Measurements from ENCODE around the gene SUCLG2. TPM values are rescaled to one million over a fixed set of nuclear protein-coding genes. Genes with fewer than 3 reads are reported as not detected.

The SUCLG2 gene
- polyA plus RNA-seq, 1 donor (not counting 4 experiments of a cell fraction or from before 2014, with no cell fraction given), result 26.7 TPM

DNA sequence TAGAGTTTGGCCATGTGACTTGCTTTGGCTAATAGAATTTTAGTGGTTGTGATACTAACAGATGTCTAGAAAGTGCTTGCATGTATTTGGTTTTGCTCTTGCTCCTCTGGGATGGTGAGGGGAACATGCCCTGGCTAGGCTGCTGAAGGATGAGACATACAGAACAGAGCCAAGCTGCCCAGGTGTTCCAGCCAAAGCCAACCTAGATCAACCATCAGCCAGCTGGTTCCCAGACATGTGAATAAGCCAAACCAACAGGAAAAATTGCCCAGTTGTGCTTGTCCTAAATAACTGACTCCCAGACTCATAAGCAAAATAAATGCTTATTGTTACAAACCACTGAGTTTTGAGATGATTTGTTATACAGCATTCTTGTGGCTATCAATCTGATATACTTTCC is 292.6 kb downstream of the SUCLG2 start:
- no peaks in the 10 kb centered on the region for H4K20me1 ChIP-seq (ENCODE audit: control insufficient read depth, extremely low read depth, insufficient read depth, low read length)
- no peak for TF ChIP-seq EZH2 (IDR thresholded peaks at IDR 0.05; ENCODE audit: low read length)
- TF ChIP-seq, protein P1, sequence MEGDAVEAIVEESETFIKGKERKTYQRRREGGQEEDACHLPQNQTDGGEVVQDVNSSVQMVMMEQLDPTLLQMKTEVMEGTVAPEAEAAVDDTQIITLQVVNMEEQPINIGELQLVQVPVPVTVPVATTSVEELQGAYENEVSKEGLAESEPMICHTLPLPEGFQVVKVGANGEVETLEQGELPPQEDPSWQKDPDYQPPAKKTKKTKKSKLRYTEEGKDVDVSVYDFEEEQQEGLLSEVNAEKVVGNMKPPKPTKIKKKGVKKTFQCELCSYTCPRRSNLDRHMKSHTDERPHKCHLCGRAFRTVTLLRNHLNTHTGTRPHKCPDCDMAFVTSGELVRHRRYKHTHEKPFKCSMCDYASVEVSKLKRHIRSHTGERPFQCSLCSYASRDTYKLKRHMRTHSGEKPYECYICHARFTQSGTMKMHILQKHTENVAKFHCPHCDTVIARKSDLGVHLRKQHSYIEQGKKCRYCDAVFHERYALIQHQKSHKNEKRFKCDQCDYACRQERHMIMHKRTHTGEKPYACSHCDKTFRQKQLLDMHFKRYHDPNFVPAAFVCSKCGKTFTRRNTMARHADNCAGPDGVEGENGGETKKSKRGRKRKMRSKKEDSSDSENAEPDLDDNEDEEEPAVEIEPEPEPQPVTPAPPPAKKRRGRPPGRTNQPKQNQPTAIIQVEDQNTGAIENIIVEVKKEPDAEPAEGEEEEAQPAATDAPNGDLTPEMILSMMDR (optimal IDR thresholded peaks at IDR 0.05 in 1 of 3, IDR thresholded peaks at IDR 0.05 in 1 of 3, conservative IDR thresholded peaks at IDR 0.05 in 1 of 3; ENCODE audit: extremely low read depth in 1 of 3, insufficient read depth in 2 of 3, low read length in 3 of 3), result no peak
- no peak overlapping the region for H3K4me2 ChIP-seq (ENCODE audit: control insufficient read depth, extremely low read depth, insufficient read depth, low read depth, low read length)
- no peak overlapping the region for H3K4me3 ChIP-seq (ENCODE audit: control insufficient read depth in 2 of 3, extremely low read depth in 1 of 3, insufficient read depth in 2 of 3, low read depth in 1 of 3, low read length in 3 of 3)
- no peak for FAIRE-seq
- no peaks in the 10 kb centered on the region for H3K79me2 ChIP-seq (ENCODE audit: control insufficient read depth, insufficient read depth, low read length)
- H3K9me1 ChIP-seq (ENCODE audit: control insufficient read depth, extremely low read depth, insufficient read depth, low read length), result no peaks in the 10 kb centered on the region
- no peaks in the 10 kb centered on the region for H3K27me3 ChIP-seq (ENCODE audit: control insufficient read depth, extremely low read depth, insufficient read depth, low read length)
- DNase-seq (ENCODE audit: low read depth, low spot score), result no peak
- H3K9me3 ChIP-seq (ENCODE audit: control insufficient read depth, low read depth, low read length), result no peaks in the 10 kb centered on the region
- peaks cover 4% of the 10 kb centered on the region for H3K4me1 ChIP-seq (ENCODE audit: control insufficient read depth, extremely low read depth, insufficient read depth, low read length)
- dilution Hi-C loops (cut with MboI; ENCODE audit: extremely low pct_ligation_motif_present, low sequenced_read_pairs), result no loop called here
- H3K36me3 ChIP-seq (ENCODE audit: control insufficient read depth in 2 of 2, extremely low read depth in 1 of 2, insufficient read depth in 2 of 2, low read length in 2 of 2), result no peaks in the 10 kb centered on the region
- no peak overlapping the region for H3K27ac ChIP-seq (ENCODE audit: control insufficient read depth, insufficient read depth, low read length)
- H3K9ac ChIP-seq (ENCODE audit: control insufficient read depth, extremely low read depth, insufficient read depth, low read length), result no peak overlapping the region
- no peak overlapping the region for H2AFZ ChIP-seq (ENCODE audit: control insufficient read depth, low read length)

DNA sequence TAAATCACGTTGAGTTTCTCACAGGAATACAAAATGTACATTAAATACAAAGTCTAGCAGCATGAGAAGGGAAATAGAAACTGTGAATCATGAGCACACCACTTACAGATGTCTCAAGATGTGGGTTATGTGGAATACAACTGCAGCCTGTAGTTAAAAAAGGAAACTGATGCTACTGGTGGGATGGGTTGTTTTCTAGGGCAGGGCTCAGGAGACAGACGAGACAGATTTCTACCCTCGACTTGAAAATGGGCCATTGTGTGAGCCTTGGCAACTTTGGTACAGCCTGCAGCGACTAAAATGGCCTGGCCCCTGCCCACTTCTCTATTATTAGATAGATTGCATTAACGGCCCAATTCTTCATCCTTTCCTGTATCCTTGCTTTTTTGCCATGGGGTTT is 293.1 kb downstream of the SUCLG2 start:
- Histone ChIP-seq H3K27ac (ENCODE audit: control insufficient read depth, insufficient read depth, low read length) (no peak overlapping the region), H3K27me3 (ENCODE audit: control insufficient read depth, extremely low read depth, insufficient read depth, low read length) (no peaks in the 10 kb centered on the region), H3K9ac (ENCODE audit: control insufficient read depth, extremely low read depth, insufficient read depth, low read length) (no peak overlapping the region), H3K4me2 (ENCODE audit: control insufficient read depth, extremely low read depth, insufficient read depth, low read depth, low read length) (no peak overlapping the region), H3K9me1 (ENCODE audit: control insufficient read depth, extremely low read depth, insufficient read depth, low read length) (no peaks in the 10 kb centered on the region), H4K20me1 (ENCODE audit: control insufficient read depth, extremely low read depth, insufficient read depth, low read length) (no peaks in the 10 kb centered on the region), H3K9me3 (ENCODE audit: control insufficient read depth, low read depth, low read length) (no peaks in the 10 kb centered on the region), H3K79me2 (ENCODE audit: control insufficient read depth, insufficient read depth, low read length) (no peaks in the 10 kb centered on the region), H3K4me1 (ENCODE audit: control insufficient read depth, extremely low read depth, insufficient read depth, low read length) (peaks cover 4% of the 10 kb centered on the region), H3K36me3 (ENCODE audit: control insufficient read depth in 2 of 2, extremely low read depth in 1 of 2, insufficient read depth in 2 of 2, low read length in 2 of 2) (no peaks in the 10 kb centered on the region), H3K4me3 (ENCODE audit: control insufficient read depth in 2 of 3, extremely low read depth in 1 of 3, insufficient read depth in 2 of 3, low read depth in 1 of 3, low read length in 3 of 3) (no peak overlapping the region), H2AFZ (ENCODE audit: control insufficient read depth, low read length) (no peak overlapping the region)
- dilution Hi-C loops (cut with MboI; ENCODE audit: extremely low pct_ligation_motif_present, low sequenced_read_pairs), result no loop called here
- TF ChIP-seq, protein P1 (optimal IDR thresholded peaks at IDR 0.05 in 1 of 3, IDR thresholded peaks at IDR 0.05 in 1 of 3, conservative IDR thresholded peaks at IDR 0.05 in 1 of 3; ENCODE audit: extremely low read depth in 1 of 3, insufficient read depth in 2 of 3, low read length in 3 of 3), result no peak
- no peak for TF ChIP-seq EZH2 (IDR thresholded peaks at IDR 0.05; ENCODE audit: low read length)
- DNase-seq (ENCODE audit: low read depth, low spot score) (no peak), FAIRE-seq (no peak)
